Panc1 (cell line): Measurements from ENCODE around the gene IGSF21. TPM values are rescaled to one million over a fixed set of nuclear protein-coding genes. Genes with fewer than 3 reads are reported as not detected.

Experiments
- ATAC-seq: fragments of 200-7000 bp; cut with Tn5 transposase; 2 replicates; pipeline ENCODE4 v1.9.1; 2020; ENCODE audit warnings: mild to moderate bottlenecking, moderate library complexity
- BruUV-seq: library from RNA; stranded (reverse); fragments of 400-500 nt; replicated peaks from 2 replicates; lab custom pipeline; 2021; lab: Mats Ljungman, UMichigan
- CTCF ChIA-PET: fragments of 300-600 bp; sonication (Branson Sonifier 250); formaldehyde crosslinking; loops from one replicate; lab custom pipeline; 2022; ENCODE audit warnings: antibody characterized with exemption; lab: Charles Lee
- POLR2A ChIA-PET: fragments of 300-600 bp; sonication (Branson Sonifier 250); formaldehyde crosslinking; loops from one replicate; lab custom pipeline; 2022; ENCODE audit warnings: antibody characterized with exemption; lab: Charles Lee
- DNase-seq: peaks from one replicate; pipeline ENCODE4 v3.0.0-alpha.2; 2010; ENCODE audit warnings: low read depth, low spot score
- H3K27ac ChIP-seq: 2 replicates; pipeline ENCODE4 v1.5.1; 2011; ENCODE audit warnings: mild to moderate bottlenecking, low read length, inconsistent platforms
- H3K27me3 ChIP-seq: fragments of 200-500 bp; sonication (Bioruptor generic); 2 replicates; pipeline ENCODE4 v1.6.0; 2014; ENCODE audit warnings: low read length, inconsistent platforms; ENCODE audit not compliant: control insufficient read depth, insufficient read depth
- H3K36me3 ChIP-seq: fragments of 200-500 bp; sonication (Bioruptor generic); 2 replicates; pipeline ENCODE4 v1.5.1; 2014; ENCODE audit warnings: inconsistent platforms, mild to moderate bottlenecking, low read length, moderate library complexity; ENCODE audit not compliant: control insufficient read depth, insufficient read depth
- H3K4me1 ChIP-seq: 2 replicates; pipeline ENCODE4 v1.5.1; 2011; ENCODE audit warnings: inconsistent platforms, mild to moderate bottlenecking, low read length, moderate library complexity; ENCODE audit not compliant: control insufficient read depth, insufficient read depth
- H3K4me3 ChIP-seq, 2 experiments: 2 replicates each; pipeline ENCODE4 v1.5.1; 2011 to 2012; ENCODE audit warnings: low read depth in 2 of 2, low read length in 2 of 2, mild to moderate bottlenecking in 2 of 2, inconsistent platforms in 1 of 2, moderate library complexity in 1 of 2
- H3K9me3 ChIP-seq: fragments of 200-500 bp; sonication (Bioruptor generic); 2 replicates; pipeline ENCODE4 v1.5.1; 2014; ENCODE audit warnings: low read depth, mild to moderate bottlenecking, inconsistent platforms, low read length, moderate library complexity; ENCODE audit not compliant: control insufficient read depth, insufficient read depth
- POLR2AphosphoS5 ChIP-seq: IDR thresholded peaks from 2 replicates; pipeline ENCODE4 v1.6.1; 2012; ENCODE audit warnings: mild to moderate bottlenecking, low read depth, low read length, moderate library complexity
- SIN3A ChIP-seq: IDR thresholded peaks from 2 replicates; pipeline ENCODE4 v1.6.1; 2012; ENCODE audit warnings: low read depth, mild to moderate bottlenecking, low read length, moderate library complexity, borderline replicate concordance; ENCODE audit not compliant: insufficient read depth
- TCF7L2 ChIP-seq: IDR thresholded peaks from 2 replicates; pipeline ENCODE4 v1.6.1; 2011; ENCODE audit warnings: mild to moderate bottlenecking, low read depth, low read length, inconsistent platforms
- in situ Hi-C: cut with HindIII; loops from 2 replicates; pipeline ENCODE4 v1.10.0; 2016; ENCODE audit warnings: low sequenced_read_pairs, low pct_unique_long_range_greater_than_20kb
- intact Hi-C: fragments of 100-400 bp; cut with micrococcal nuclease; formaldehyde crosslinking; loops from one replicate; pipeline ENCODE4 v1.10.0; 2022; ENCODE audit not compliant: unreplicated experiment
- total RNA-seq: library from RNA; stranded (reverse); gene quantifications from one replicate; pipeline ENCODE4 v1.2.1, GENCODE V29; 2021; ENCODE audit not compliant: unreplicated experiment
- TF ChIP-seq, protein P1 (sequence below): fragments of 450-650 bp; IDR thresholded peaks from 2 replicates; pipeline ENCODE4 v1.5.1; 2017; ENCODE audit warnings: mild to moderate bottlenecking
- TF ChIP-seq, protein P2 (sequence below), 2 experiments: IDR thresholded peaks; 2 replicates each; pipeline ENCODE4 v1.6.1; 2011 to 2012; ENCODE audit warnings: low read depth in 2 of 2, control low read depth in 1 of 2, low read length in 1 of 2, mild to moderate bottlenecking in 1 of 2, moderate library complexity in 1 of 2; ENCODE audit not compliant: insufficient read depth in 1 of 2

The IGSF21 gene
- total RNA-seq, 1 experiment from 2014 or later = not detected

DNA sequence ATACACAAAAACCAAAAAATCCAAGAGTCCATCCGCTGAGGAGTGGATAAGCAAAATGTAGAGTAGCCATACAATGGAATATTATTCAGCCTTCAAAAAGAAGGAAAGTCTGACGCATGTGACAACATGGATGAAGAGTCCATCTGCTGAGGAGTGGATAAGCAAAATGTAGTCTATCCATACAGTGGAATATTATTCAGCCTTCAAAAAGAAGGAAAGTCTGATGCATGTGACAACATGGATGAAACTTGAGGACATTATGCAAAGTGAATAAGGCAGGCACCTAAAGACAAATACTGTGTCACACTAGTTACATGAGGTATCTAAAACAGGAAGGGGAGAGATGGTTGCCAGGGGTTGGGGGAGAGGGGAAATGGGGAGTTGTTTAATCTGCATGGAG, 14.0 kb upstream of the IGSF21 start:
- ChIA-PET CTCF (no interaction called here), POLR2A (no interaction called here)
- intact Hi-C loops (no loop called here), in situ Hi-C loops (no loop called here)
- no peak overlapping the region for H3K27ac ChIP-seq
- H3K36me3 ChIP-seq = no peaks in the 10 kb centered on the region
- BruUV-seq = no TSS peak
- no peak for ATAC-seq
- no peak for DNase-seq
- H3K9me3 ChIP-seq = no peaks in the 10 kb centered on the region
- H3K4me1 ChIP-seq = no peaks in the 10 kb centered on the region
- TF ChIP-seq SIN3A = no peak
- TF ChIP-seq, protein P1, sequence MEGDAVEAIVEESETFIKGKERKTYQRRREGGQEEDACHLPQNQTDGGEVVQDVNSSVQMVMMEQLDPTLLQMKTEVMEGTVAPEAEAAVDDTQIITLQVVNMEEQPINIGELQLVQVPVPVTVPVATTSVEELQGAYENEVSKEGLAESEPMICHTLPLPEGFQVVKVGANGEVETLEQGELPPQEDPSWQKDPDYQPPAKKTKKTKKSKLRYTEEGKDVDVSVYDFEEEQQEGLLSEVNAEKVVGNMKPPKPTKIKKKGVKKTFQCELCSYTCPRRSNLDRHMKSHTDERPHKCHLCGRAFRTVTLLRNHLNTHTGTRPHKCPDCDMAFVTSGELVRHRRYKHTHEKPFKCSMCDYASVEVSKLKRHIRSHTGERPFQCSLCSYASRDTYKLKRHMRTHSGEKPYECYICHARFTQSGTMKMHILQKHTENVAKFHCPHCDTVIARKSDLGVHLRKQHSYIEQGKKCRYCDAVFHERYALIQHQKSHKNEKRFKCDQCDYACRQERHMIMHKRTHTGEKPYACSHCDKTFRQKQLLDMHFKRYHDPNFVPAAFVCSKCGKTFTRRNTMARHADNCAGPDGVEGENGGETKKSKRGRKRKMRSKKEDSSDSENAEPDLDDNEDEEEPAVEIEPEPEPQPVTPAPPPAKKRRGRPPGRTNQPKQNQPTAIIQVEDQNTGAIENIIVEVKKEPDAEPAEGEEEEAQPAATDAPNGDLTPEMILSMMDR = no peak
- TF ChIP-seq TCF7L2 = no peak
- TF ChIP-seq, protein P2, sequence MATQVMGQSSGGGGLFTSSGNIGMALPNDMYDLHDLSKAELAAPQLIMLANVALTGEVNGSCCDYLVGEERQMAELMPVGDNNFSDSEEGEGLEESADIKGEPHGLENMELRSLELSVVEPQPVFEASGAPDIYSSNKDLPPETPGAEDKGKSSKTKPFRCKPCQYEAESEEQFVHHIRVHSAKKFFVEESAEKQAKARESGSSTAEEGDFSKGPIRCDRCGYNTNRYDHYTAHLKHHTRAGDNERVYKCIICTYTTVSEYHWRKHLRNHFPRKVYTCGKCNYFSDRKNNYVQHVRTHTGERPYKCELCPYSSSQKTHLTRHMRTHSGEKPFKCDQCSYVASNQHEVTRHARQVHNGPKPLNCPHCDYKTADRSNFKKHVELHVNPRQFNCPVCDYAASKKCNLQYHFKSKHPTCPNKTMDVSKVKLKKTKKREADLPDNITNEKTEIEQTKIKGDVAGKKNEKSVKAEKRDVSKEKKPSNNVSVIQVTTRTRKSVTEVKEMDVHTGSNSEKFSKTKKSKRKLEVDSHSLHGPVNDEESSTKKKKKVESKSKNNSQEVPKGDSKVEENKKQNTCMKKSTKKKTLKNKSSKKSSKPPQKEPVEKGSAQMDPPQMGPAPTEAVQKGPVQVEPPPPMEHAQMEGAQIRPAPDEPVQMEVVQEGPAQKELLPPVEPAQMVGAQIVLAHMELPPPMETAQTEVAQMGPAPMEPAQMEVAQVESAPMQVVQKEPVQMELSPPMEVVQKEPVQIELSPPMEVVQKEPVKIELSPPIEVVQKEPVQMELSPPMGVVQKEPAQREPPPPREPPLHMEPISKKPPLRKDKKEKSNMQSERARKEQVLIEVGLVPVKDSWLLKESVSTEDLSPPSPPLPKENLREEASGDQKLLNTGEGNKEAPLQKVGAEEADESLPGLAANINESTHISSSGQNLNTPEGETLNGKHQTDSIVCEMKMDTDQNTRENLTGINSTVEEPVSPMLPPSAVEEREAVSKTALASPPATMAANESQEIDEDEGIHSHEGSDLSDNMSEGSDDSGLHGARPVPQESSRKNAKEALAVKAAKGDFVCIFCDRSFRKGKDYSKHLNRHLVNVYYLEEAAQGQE (IDR thresholded peaks at IDR 0.05; ENCODE audit: insufficient read depth in 1 of 2, low read depth in 2 of 2, low read length in 1 of 2) = no peak
- no peak for TF ChIP-seq POLR2AphosphoS5
- no peaks in the 10 kb centered on the region; the same call in 1 of the 2 replicates for H3K27me3 ChIP-seq
- H3K4me3 ChIP-seq = no peak overlapping the region

DNA sequence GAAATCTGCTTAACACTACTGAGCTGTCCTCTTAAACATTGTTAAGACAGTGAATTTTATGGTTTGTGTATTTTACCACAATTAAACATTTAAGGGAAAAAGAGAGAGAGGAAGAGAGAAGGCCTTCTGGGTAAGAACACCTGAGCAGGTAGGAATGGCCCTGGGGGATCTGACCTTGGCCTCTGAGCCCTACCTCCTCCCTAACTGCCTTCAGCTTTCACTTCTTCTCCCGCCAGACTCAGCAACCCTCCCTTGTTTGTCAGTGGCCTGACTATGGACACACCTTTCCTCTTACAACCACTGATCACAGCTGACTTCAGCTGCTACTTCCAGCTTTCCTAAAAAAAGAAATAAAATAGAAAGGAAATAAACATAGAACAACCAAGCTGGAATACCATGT, 13.5 kb upstream of the IGSF21 start:
- DNase-seq (no peak), ATAC-seq (no peak)
- no peak overlapping the region for H3K27ac ChIP-seq
- ChIA-PET CTCF (no interaction called here), POLR2A (no interaction called here)
- no TSS peak for BruUV-seq
- in situ Hi-C loops (no loop called here), intact Hi-C loops (no loop called here)
- H3K9me3 ChIP-seq = no peaks in the 10 kb centered on the region
- no peaks in the 10 kb centered on the region for H3K4me1 ChIP-seq
- no peaks in the 10 kb centered on the region for H3K36me3 ChIP-seq
- no peak overlapping the region for H3K4me3 ChIP-seq
- no peaks in the 10 kb centered on the region; the same call in 1 of the 2 replicates for H3K27me3 ChIP-seq
- TF ChIP-seq SIN3A = no peak
- TF ChIP-seq, protein P2 (IDR thresholded peaks at IDR 0.05; ENCODE audit: insufficient read depth in 1 of 2, low read depth in 2 of 2, low read length in 1 of 2) = no peak
- TF ChIP-seq POLR2AphosphoS5 = no peak
- TF ChIP-seq, protein P1 = no peak
- no peak for TF ChIP-seq TCF7L2
